Progenitor cell of endocrine pancreas (in vitro differentiated cells): ENCODE results near the gene FLRT2. TPM values are rescaled to one million over a fixed set of nuclear protein-coding genes. Genes with fewer than 3 reads are reported as not detected.

Experiments
- DNase-seq: peaks from one replicate; pipeline ENCODE4 v3.0.0; 2021; ENCODE audit warnings: low spot score; ENCODE audit not compliant: unreplicated experiment
- H3K27ac Mint-ChIP-seq: 2 replicates; pipeline ENCODE4 v1.8.0; 2021; ENCODE audit warnings: mild to moderate bottlenecking, moderate library complexity, mixed read lengths
- H3K27me3 Mint-ChIP-seq: 2 replicates; pipeline ENCODE4 v1.8.0; 2021; ENCODE audit warnings: mixed read lengths
- H3K36me3 Mint-ChIP-seq: 2 replicates; pipeline ENCODE4 v1.8.0; 2022; ENCODE audit warnings: mixed read lengths; ENCODE audit not compliant: insufficient read depth
- H3K4me1 Mint-ChIP-seq: 2 replicates; pipeline ENCODE4 v1.8.0; 2021; ENCODE audit warnings: low read depth, mixed read lengths
- H3K4me3 Mint-ChIP-seq: 2 replicates; pipeline ENCODE4 v1.8.0; 2021; ENCODE audit warnings: low read depth, mild to moderate bottlenecking, moderate library complexity, mixed read lengths
- H3K9me3 Mint-ChIP-seq: 2 replicates; pipeline ENCODE4 v1.8.0; 2021; ENCODE audit warnings: low read depth, mixed read lengths
- total RNA-seq: library from RNA; stranded (reverse); gene quantifications from 2 replicates; pipeline ENCODE4 v1.2.1, GENCODE V29; 2021
- TF ChIP-seq, protein P1 (sequence below): fragments of 200-600 bp; sonication (generic); IDR thresholded peaks from one replicate; pipeline ENCODE4 v1.5.0; 2021; ENCODE audit warnings: antibody characterized with exemption, mild to moderate bottlenecking; ENCODE audit not compliant: unreplicated experiment

The FLRT2 gene
- total RNA-seq, 1 donor from 2014 or later = 312 TPM

DNA sequence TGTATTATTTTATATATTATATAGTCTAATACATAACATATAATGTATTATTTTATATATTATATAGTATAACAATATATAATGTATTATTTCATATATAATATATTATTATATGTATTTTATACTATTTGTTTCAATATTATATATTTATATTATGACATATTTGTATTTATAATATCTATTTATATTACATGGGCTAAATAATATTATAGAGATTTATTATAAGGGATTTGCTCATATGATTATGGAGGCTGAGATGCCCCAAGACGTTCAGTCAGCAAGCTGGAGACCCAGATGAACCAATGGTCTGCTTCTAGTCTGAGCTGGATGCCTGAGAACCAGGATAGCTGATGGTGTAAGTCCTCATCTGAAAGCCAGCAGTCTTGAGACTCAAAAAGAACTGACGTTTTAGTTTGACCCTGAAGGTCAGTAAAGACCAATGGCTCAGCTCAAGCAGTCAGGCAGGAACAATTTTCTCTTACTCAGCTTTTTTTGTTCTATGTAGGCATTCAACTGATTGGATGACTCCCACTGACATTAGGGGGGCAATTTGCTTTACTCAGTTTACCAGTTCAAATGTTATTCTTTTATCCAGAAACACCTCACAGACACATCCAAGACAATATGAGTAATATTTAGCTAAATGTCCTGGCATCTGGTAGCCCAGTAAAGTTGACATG, 130.4 kb downstream of the FLRT2 start:
- H3K4me1 Mint-ChIP-seq = no peaks in the 10 kb centered on the region
- H3K27ac Mint-ChIP-seq = no peak overlapping the region
- no peaks in the 10 kb centered on the region for H3K9me3 Mint-ChIP-seq
- no peak for DNase-seq
- H3K36me3 Mint-ChIP-seq = no peaks in the 10 kb centered on the region
- no peaks in the 10 kb centered on the region for H3K27me3 Mint-ChIP-seq
- no peak overlapping the region for H3K4me3 Mint-ChIP-seq
- TF ChIP-seq, protein P1, sequence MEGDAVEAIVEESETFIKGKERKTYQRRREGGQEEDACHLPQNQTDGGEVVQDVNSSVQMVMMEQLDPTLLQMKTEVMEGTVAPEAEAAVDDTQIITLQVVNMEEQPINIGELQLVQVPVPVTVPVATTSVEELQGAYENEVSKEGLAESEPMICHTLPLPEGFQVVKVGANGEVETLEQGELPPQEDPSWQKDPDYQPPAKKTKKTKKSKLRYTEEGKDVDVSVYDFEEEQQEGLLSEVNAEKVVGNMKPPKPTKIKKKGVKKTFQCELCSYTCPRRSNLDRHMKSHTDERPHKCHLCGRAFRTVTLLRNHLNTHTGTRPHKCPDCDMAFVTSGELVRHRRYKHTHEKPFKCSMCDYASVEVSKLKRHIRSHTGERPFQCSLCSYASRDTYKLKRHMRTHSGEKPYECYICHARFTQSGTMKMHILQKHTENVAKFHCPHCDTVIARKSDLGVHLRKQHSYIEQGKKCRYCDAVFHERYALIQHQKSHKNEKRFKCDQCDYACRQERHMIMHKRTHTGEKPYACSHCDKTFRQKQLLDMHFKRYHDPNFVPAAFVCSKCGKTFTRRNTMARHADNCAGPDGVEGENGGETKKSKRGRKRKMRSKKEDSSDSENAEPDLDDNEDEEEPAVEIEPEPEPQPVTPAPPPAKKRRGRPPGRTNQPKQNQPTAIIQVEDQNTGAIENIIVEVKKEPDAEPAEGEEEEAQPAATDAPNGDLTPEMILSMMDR = no peak

GRCh38 chr14:85662096-85662495, 132.2 kb downstream of the FLRT2 start:
- DNase-seq = no peak
- H3K9me3 Mint-ChIP-seq = no peaks in the 10 kb centered on the region
- TF ChIP-seq, protein P1 = no peak
- no peak overlapping the region for H3K27ac Mint-ChIP-seq
- no peak overlapping the region for H3K4me3 Mint-ChIP-seq
- no peaks in the 10 kb centered on the region for H3K27me3 Mint-ChIP-seq
- no peaks in the 10 kb centered on the region for H3K4me1 Mint-ChIP-seq
- H3K36me3 Mint-ChIP-seq = no peaks in the 10 kb centered on the region

DNA sequence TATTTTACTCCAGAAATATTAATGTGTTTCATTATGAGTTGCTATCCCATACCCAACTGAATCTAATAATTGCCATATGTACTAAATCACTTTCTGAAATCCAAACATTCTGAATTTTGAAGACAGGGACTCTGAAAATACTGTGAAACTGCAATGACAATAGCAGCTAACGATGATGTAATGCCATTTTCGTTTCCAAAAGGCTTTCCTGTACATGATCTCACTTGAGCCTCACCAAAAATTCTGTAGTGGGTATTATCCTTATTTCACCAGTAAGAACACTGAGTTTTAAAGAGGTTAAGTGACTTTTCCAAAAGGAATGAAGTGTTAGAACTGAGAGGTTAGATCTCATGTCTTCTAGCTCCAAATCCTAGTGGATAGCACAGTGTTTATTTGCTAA, 133.3 kb downstream of the FLRT2 start:
- Mint-ChIP-seq H3K4me3 (no peak overlapping the region), H3K27ac (no peak overlapping the region), H3K36me3 (no peaks in the 10 kb centered on the region), H3K4me1 (no peaks in the 10 kb centered on the region), H3K9me3 (no peaks in the 10 kb centered on the region), H3K27me3 (no peaks in the 10 kb centered on the region)
- TF ChIP-seq, protein P1 = no peak
- DNase-seq = no peak

GRCh38 chr14:85663667-85664066, 133.7 kb downstream of the FLRT2 start:
- H3K36me3 Mint-ChIP-seq = no peaks in the 10 kb centered on the region
- no peak overlapping the region for H3K4me3 Mint-ChIP-seq

DNA sequence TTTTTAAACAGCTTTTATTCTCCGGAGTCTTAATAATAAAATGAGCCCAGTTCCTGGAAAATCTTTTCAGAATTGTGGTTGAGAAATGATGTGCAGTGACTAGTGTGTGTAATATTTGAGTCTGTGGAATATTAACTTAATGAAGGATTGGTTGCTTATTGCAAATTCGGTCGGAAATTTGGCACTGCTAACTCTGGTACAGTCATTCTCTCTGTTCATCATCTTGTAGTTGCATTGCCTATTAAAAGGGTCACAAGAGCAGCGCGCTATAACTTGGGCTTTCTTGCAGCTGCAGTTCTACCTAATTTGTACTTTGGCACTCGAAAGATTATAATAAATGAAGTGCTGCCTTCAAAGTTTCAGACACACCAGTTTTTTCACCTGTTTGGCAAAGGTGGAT, 146.0 kb downstream of the FLRT2 start:
- Mint-ChIP-seq H3K9me3 (no peaks in the 10 kb centered on the region), H3K36me3 (no peaks in the 10 kb centered on the region), H3K27me3 (no peaks in the 10 kb centered on the region), H3K4me1 (peaks cover 1% of the 10 kb centered on the region), H3K27ac (no peak overlapping the region), H3K4me3 (no peak overlapping the region)
- DNase-seq = no peak
- TF ChIP-seq, protein P1 = no peak

More at GRCh38 chr14:85663667-85664066, 133.7 kb downstream of the FLRT2 start:
- Mint-ChIP-seq H3K27me3 (no peaks in the 10 kb centered on the region), H3K9me3 (no peaks in the 10 kb centered on the region), H3K4me1 (no peaks in the 10 kb centered on the region), H3K27ac (no peak overlapping the region)
- TF ChIP-seq, protein P1 = no peak
- no peak for DNase-seq
